Endothelial cell of umbilical vein (primary cell): Measurements from ENCODE around the gene SIPA1L3. TPM values are rescaled to one million over a fixed set of nuclear protein-coding genes. Genes with fewer than 3 reads are reported as not detected.

Source experiments
- BruUV-seq: library from RNA; stranded (reverse); fragments of 400-500 nt; replicated peaks from 2 replicates; lab custom pipeline; 2021; lab: Mats Ljungman, UMichigan
- CTCF ChIA-PET: fragments of 300-600, 350-600 bp; sonication (Branson Sonifier 250); formaldehyde crosslinking; loops from one replicate; lab custom pipeline; 2021; ENCODE audit warnings: antibody characterized with exemption, inconsistent platforms; lab: Charles Lee
- POLR2A ChIA-PET: fragments of 300-600, 350-600 bp; sonication (Branson Sonifier 250); formaldehyde crosslinking; loops from one replicate; lab custom pipeline; 2021; ENCODE audit warnings: antibody characterized with exemption, inconsistent platforms; lab: Charles Lee
- DNase-seq: peaks from one replicate; pipeline ENCODE4 v3.0.0-alpha.2; 2011; ENCODE audit warnings: low read depth, low spot score
- FAIRE-seq: peaks from 2 replicates; lab custom pipeline; 2011; peaks lifted over from hg19 to GRCh38; lab: Jason Lieb, UNC
- H2AFZ ChIP-seq: 2 replicates; pipeline ENCODE4 v1.6.0; 2012; ENCODE audit warnings: low read depth, low read length, control low read depth, inconsistent platforms
- H3K27ac ChIP-seq: 2 replicates; pipeline ENCODE4 v1.5.1; 2011; ENCODE audit warnings: low read depth, mild to moderate bottlenecking, control low read depth, low read length, moderate library complexity; ENCODE audit not compliant: insufficient read depth
- H3K27me3 ChIP-seq, 2 experiments: 2 replicates each; pipeline versions ENCODE4 v1.6.0 to v1.6.1; 2011; ENCODE audit warnings: low read length in 2 of 2, mixed read lengths in 1 of 2; ENCODE audit not compliant: control insufficient read depth in 2 of 2, insufficient read depth in 2 of 2
- H3K36me3 ChIP-seq, 2 experiments: 2 replicates in 1 of 2; 3 replicates in 1 of 2; pipeline ENCODE4 v1.5.1; 2011; ENCODE audit warnings: low read length in 2 of 2, mild to moderate bottlenecking in 1 of 2, moderate library complexity in 1 of 2; ENCODE audit not compliant: control insufficient read depth in 2 of 2, insufficient read depth in 2 of 2; ENCODE audit errors: extremely low read depth in 1 of 2
- H3K4me1 ChIP-seq: 3 replicates; pipeline ENCODE4 v1.5.1; 2011; ENCODE audit warnings: mild to moderate bottlenecking, low read length; ENCODE audit not compliant: control insufficient read depth, insufficient read depth; ENCODE audit errors: extremely low read depth
- H3K4me2 ChIP-seq: 2 replicates; pipeline ENCODE4 v1.6.1; 2011; ENCODE audit warnings: low read length, control low read depth, mixed read lengths; ENCODE audit not compliant: insufficient read depth
- H3K4me3 ChIP-seq, 3 experiments: fragments of 200-600 bp in 1 of 3; sonication (generic), shearing (Covaris generic) in 1 of 3; replicated peaks in 1 of 3; 2 replicates each; pipeline ENCODE4 v1.5.1; 2011 to 2016; ENCODE audit warnings: control low read depth in 3 of 3, low read length in 3 of 3, mild to moderate bottlenecking in 2 of 3, inconsistent platforms in 1 of 3, low read depth in 1 of 3, moderate library complexity in 1 of 3; ENCODE audit not compliant: insufficient read depth in 1 of 3
- H3K79me2 ChIP-seq: 2 replicates; pipeline ENCODE4 v1.6.0; 2012; ENCODE audit warnings: low read length, inconsistent platforms; ENCODE audit not compliant: control insufficient read depth, insufficient read depth
- H3K9ac ChIP-seq: replicated peaks from 2 replicates; pipeline ENCODE3; 2011; ENCODE audit warnings: low read length, control low read depth; ENCODE audit not compliant: insufficient read depth; ENCODE audit errors: extremely low read depth
- H3K9me1 ChIP-seq: replicated peaks from 3 replicates; pipeline ENCODE4 v1.6.0; 2011; ENCODE audit warnings: mild to moderate bottlenecking, low read length; ENCODE audit not compliant: control insufficient read depth, insufficient read depth; ENCODE audit errors: extremely low read depth
- H3K9me3 ChIP-seq: replicated peaks from 2 replicates; pipeline ENCODE4 v1.5.1; 2012; ENCODE audit warnings: low read length, inconsistent platforms; ENCODE audit not compliant: control insufficient read depth, insufficient read depth
- H4K20me1 ChIP-seq: replicated peaks from 2 replicates; pipeline ENCODE3; 2011; ENCODE audit warnings: mild to moderate bottlenecking, low read length; ENCODE audit not compliant: control insufficient read depth, insufficient read depth; ENCODE audit errors: extremely low read depth
- EZH2 ChIP-seq: IDR thresholded peaks from 2 replicates; pipeline ENCODE4 v1.6.1; 2012; ENCODE audit warnings: borderline replicate concordance, low read depth, mild to moderate bottlenecking, moderate library complexity, low read length, inconsistent platforms; ENCODE audit not compliant: severe bottlenecking
- FOS ChIP-seq: IDR thresholded peaks from 2 replicates; pipeline ENCODE4 v1.6.1; 2011; ENCODE audit warnings: mild to moderate bottlenecking, low read length, moderate library complexity, borderline replicate concordance; ENCODE audit not compliant: insufficient read depth
- GATA2 ChIP-seq: IDR thresholded peaks from 2 replicates; pipeline ENCODE4 v1.7.0; 2011; ENCODE audit warnings: low read depth, mild to moderate bottlenecking, moderate library complexity, mixed read lengths, low read length; ENCODE audit not compliant: insufficient read length, insufficient read depth
- JUN ChIP-seq: IDR thresholded peaks from 2 replicates; pipeline ENCODE4 v1.6.1; 2011; ENCODE audit warnings: borderline replicate concordance, low read depth; ENCODE audit not compliant: insufficient read length, insufficient read depth
- MYC ChIP-seq: IDR thresholded peaks from one replicate; pipeline ENCODE4 v1.6.1; 2011; ENCODE audit warnings: mild to moderate bottlenecking, low read depth, low read length
- POLR2A ChIP-seq: IDR thresholded peaks from 2 replicates; pipeline ENCODE4 v1.6.1; 2012; ENCODE audit warnings: low read depth, mild to moderate bottlenecking, control low read depth, low read length
- POLR2AphosphoS5 ChIP-seq: IDR thresholded peaks from 2 replicates; pipeline ENCODE4 v1.6.1; 2012; ENCODE audit warnings: low read depth, mild to moderate bottlenecking, control low read depth, low read length, moderate library complexity; ENCODE audit not compliant: insufficient read depth
- dilution Hi-C: fragments of 300-500 bp; cut with MboI; formaldehyde crosslinking; loops from one replicate; pipeline ENCODE4 v1.15.0; 2019; ENCODE audit warnings: low sequenced_read_pairs; ENCODE audit not compliant: extremely low pct_ligation_motif_present
- intact Hi-C: fragments of 100-400 bp; cut with micrococcal nuclease; formaldehyde crosslinking; loops from one replicate; pipeline ENCODE4 v1.10.0; 2022
- polyA plus RNA-seq, 4 experiments: library from polyadenylated mRNA; depleted of rRNA in 3 of 4; stranded (reverse) in 3 of 4; unstranded in 1 of 4; fragments of >200 nt; gene quantifications; 2 replicates each; pipeline versions ENCODE4 v1.2.1 to v1.2.3, GENCODE V29; 2011 to 2012; ENCODE audit warnings: missing spikeins in 1 of 4
- total RNA-seq: library from RNA; stranded (reverse); gene quantifications from 2 replicates; pipeline ENCODE4 v1.2.3, GENCODE V29; 2021
- TF ChIP-seq, protein P1 (sequence below), 2 donors: IDR thresholded peaks; 1 replicate in 1 of 2; 2 replicates in 1 of 2; pipeline ENCODE4 v1.5.1; 2011; ENCODE audit warnings: low read length in 2 of 2, mild to moderate bottlenecking in 2 of 2, moderate library complexity in 2 of 2, control low read depth in 1 of 2, inconsistent platforms in 1 of 2, low read depth in 1 of 2; ENCODE audit not compliant: insufficient read depth in 1 of 2; ENCODE audit errors: extremely low read depth in 1 of 2
- TF ChIP-seq, protein P2 (sequence below): IDR thresholded peaks from 2 replicates; pipeline ENCODE4 v1.6.1; 2011; ENCODE audit not compliant: insufficient read depth, insufficient read length

SIPA1L3 gene
- total and polyA plus RNA-seq, 2 donors (not counting 3 experiments of a cell fraction or from before 2014, with no cell fraction given), result 14.2 to 47.2 TPM

DNA sequence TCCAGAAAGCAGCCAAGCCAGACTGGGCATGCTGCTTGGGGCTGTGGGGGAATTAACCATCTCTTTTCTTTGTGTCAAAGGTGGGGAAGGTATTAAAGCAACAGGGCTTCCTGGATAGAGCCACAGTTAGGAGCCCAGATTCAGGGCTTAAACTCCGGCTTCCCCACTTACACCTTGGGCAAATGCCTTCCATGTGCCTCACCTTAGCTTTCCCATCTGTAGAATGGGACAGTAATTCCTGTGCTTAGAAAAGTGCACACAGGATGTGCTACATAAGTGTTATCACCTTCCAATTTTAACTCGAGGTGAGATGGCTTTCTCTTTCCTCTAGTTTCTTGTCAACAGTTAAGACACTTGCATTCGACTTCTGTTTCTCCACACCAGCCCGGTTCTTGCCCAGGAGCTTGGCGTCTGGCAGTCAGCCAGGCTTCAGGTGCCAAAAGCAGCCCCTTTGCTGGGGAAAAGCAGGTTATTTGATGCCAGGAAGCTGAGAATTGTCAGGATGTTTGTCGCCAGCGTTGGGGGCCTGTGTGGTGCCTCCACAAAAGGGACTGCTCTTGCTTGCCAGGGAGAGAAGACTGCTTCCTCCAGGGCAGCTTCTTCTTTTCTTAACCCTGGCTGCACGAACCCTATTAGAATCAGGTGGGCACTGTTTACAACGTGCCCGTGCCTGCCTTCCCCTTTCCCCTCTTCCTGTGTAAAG lies 79.2 kb downstream of the SIPA1L3 start:
- Histone ChIP-seq H3K27me3 (no peaks in the 10 kb centered on the region), H3K9me1 (no peaks in the 10 kb centered on the region), H3K4me3 (no peak overlapping the region), H3K9me3 (no peaks in the 10 kb centered on the region), H3K79me2 (peaks cover 29% of the 10 kb centered on the region), H3K27ac (no peak overlapping the region), H3K4me2 (no peak overlapping the region), H3K36me3 (no peaks in the 10 kb centered on the region), H3K9ac (no peak overlapping the region), H4K20me1 (no peaks in the 10 kb centered on the region), H3K4me1 (no peaks in the 10 kb centered on the region), H2AFZ (no peak overlapping the region)
- ChIA-PET CTCF (interaction anchor here (0.8 to 2.6 kb wide), 5 partner anchors 18 to 84 kb away, joined by 3 to 12 read pairs (median 4); no protein-coding TSS in a partner anchor), POLR2A (no interaction called here)
- intact Hi-C loops (no loop called here), dilution Hi-C loops (no loop called here)
- FAIRE-seq (no peak), DNase-seq (no peak)
- no TSS peak for BruUV-seq
- no peak for TF ChIP-seq POLR2AphosphoS5
- no peak for TF ChIP-seq POLR2A
- TF ChIP-seq, protein P1, sequence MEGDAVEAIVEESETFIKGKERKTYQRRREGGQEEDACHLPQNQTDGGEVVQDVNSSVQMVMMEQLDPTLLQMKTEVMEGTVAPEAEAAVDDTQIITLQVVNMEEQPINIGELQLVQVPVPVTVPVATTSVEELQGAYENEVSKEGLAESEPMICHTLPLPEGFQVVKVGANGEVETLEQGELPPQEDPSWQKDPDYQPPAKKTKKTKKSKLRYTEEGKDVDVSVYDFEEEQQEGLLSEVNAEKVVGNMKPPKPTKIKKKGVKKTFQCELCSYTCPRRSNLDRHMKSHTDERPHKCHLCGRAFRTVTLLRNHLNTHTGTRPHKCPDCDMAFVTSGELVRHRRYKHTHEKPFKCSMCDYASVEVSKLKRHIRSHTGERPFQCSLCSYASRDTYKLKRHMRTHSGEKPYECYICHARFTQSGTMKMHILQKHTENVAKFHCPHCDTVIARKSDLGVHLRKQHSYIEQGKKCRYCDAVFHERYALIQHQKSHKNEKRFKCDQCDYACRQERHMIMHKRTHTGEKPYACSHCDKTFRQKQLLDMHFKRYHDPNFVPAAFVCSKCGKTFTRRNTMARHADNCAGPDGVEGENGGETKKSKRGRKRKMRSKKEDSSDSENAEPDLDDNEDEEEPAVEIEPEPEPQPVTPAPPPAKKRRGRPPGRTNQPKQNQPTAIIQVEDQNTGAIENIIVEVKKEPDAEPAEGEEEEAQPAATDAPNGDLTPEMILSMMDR (IDR thresholded peaks at IDR 0.05; ENCODE audit: extremely low read depth in 1 of 2, insufficient read depth in 1 of 2, low read depth in 1 of 2, low read length in 2 of 2), result no peak
- no peak for TF ChIP-seq JUN
- TF ChIP-seq GATA2, result no peak
- no peak for TF ChIP-seq MYC
- TF ChIP-seq EZH2, result no peak
- TF ChIP-seq FOS, result no peak
- TF ChIP-seq, protein P2, sequence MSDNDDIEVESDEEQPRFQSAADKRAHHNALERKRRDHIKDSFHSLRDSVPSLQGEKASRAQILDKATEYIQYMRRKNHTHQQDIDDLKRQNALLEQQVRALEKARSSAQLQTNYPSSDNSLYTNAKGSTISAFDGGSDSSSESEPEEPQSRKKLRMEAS, result no peak
